NCI-H1417 treated with DMSO at 0.1 percent for 48 hours (cell line): ENCODE results near the gene MIS18BP1.
"Not testable (repeated sequence)": the region's sequence is repeated elsewhere in the genome, so short reads cannot be mapped to it uniquely, and the experiment has no call there.

Source experiments
- DNase-seq: peaks from one replicate; lab custom pipeline; 2025; lab: John Stamatoyannopoulos, UW

Gene MIS18BP1

GRCh38 chr14:45253070-45253753 is at the start of gene MIS18BP1:
Gene MIS18BP1, minus strand, starts transcription at chr14:45253202. Its CDS starts 5,916 bp downstream, at chr14:45247286.
- peak; percentile 63 for DNase-seq

GRCh38 chr14:45298423-45299117 is 45.6 kb upstream of the MIS18BP1 start:
- no peak for DNase-seq

- DNase-seq = not testable (repeated sequence)
Measured at GRCh38 chr14:45294796-45295195, 41.8 kb upstream of the MIS18BP1 start.

- no peak for DNase-seq
Measured at GRCh38 chr14:45290547-45290946, 37.5 kb upstream of the MIS18BP1 start.

- DNase-seq = no peak
Measured at GRCh38 chr14:45287610-45288009, 34.6 kb upstream of the MIS18BP1 start.

GRCh38 chr14:45284802-45285201 is 31.8 kb upstream of the MIS18BP1 start:
- DNase-seq = no peak

GRCh38 chr14:45281731-45282400 is 28.9 kb upstream of the MIS18BP1 start:
- not testable (repeated sequence) for DNase-seq

GRCh38 chr14:45271858-45272537 is 19.0 kb upstream of the MIS18BP1 start:
- no peak for DNase-seq

- no peak for DNase-seq
Measured at GRCh38 chr14:45270031-45270430, 17.0 kb upstream of the MIS18BP1 start.

- DNase-seq = no peak
Measured at GRCh38 chr14:45267071-45267470, 14.1 kb upstream of the MIS18BP1 start.

- DNase-seq = no peak
Measured at GRCh38 chr14:45262637-45263036, 9.6 kb upstream of the MIS18BP1 start.

GRCh38 chr14:45261209-45261608 is 8.2 kb upstream of the MIS18BP1 start:
- no peak for DNase-seq

GRCh38 chr14:45258805-45259204 is 5.8 kb upstream of the MIS18BP1 start:
- no peak for DNase-seq

- DNase-seq = no peak
Measured at GRCh38 chr14:45258073-45258472, 5.1 kb upstream of the MIS18BP1 start.

GRCh38 chr14:45254771-45255170 is 1.8 kb upstream of the MIS18BP1 start:
- DNase-seq = no peak

- DNase-seq = no peak
Measured at GRCh38 chr14:45253754-45254310, 830 bp upstream of the MIS18BP1 start.

GRCh38 chr14:45252366-45253069 is 484 bp downstream of the MIS18BP1 start:
- no peak for DNase-seq

GRCh38 chr14:45251912-45252311 is 1.1 kb downstream of the MIS18BP1 start:
- DNase-seq = no peak

GRCh38 chr14:45249856-45250575 is 3.0 kb downstream of the MIS18BP1 start:
- no peak for DNase-seq

GRCh38 chr14:45247427-45247826 is 5.6 kb downstream of the MIS18BP1 start:
- no peak for DNase-seq

- no peak for DNase-seq
Measured at GRCh38 chr14:45246691-45247090, 6.3 kb downstream of the MIS18BP1 start.
